ENCODE data around the gene NTSR1.
A peak's percentile ranks its signal among the peaks of the same experiment; 100 is the strongest.

NTSR1 gene

DNA sequence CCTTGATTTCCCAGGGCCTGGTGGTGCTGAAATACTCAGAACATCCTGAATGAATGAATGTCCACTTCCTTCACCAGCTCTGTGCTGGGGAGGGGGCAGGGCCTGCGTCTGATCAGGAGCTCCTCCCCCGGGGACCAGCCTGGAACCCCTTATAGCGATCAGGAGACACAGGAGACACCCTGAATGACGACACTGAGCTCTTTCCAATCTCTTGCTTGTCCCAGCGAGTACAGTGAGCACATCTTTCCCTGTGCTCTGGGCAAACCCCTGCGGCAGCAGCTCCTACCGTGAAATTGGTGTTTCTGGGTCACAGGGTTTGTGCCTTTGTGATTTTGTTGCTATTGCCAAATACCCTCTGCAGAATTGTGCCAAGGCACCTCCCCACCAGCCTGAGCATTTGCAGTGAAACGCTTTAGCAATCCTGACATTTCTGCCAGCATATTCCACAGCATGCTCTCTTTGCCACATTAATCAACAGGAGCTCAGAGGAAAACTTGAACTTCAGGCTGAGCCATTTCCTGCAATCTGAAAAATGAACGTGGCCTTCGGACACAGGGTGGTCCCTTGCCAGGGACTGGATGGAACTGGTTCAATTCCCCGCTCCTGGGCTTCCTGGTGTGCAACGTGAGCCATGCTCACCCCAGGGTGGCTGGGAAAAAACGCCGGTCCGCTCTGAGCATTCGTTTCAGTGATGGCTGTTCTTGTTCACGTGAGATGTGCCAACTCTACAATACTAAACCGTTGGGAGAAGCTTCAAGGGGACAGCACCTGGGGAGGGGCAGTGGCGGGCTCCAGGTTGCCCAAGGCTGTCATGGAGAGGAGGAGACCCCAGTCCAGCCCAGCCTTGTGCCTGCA lies 64.6 kb downstream of the NTSR1 start:
- H3K9me3 ChIP-seq (ENCODE audit: severe bottlenecking) = no peaks in the 10 kb centered on the region
- H3K27me3 ChIP-seq (ENCODE audit: insufficient read depth, low read depth, severe bottlenecking) = no peaks in the 10 kb centered on the region
- no peaks in the 10 kb centered on the region for H3K36me3 ChIP-seq
- TF ChIP-seq, protein P1, sequence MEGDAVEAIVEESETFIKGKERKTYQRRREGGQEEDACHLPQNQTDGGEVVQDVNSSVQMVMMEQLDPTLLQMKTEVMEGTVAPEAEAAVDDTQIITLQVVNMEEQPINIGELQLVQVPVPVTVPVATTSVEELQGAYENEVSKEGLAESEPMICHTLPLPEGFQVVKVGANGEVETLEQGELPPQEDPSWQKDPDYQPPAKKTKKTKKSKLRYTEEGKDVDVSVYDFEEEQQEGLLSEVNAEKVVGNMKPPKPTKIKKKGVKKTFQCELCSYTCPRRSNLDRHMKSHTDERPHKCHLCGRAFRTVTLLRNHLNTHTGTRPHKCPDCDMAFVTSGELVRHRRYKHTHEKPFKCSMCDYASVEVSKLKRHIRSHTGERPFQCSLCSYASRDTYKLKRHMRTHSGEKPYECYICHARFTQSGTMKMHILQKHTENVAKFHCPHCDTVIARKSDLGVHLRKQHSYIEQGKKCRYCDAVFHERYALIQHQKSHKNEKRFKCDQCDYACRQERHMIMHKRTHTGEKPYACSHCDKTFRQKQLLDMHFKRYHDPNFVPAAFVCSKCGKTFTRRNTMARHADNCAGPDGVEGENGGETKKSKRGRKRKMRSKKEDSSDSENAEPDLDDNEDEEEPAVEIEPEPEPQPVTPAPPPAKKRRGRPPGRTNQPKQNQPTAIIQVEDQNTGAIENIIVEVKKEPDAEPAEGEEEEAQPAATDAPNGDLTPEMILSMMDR (IDR thresholded peaks at IDR 0.05; ENCODE audit: low read depth, low read length) = no peak
- H3K4me3 ChIP-seq (ENCODE audit: low read depth, low read length) = no peak overlapping the region
- peak; percentile 40 for DNase-seq
- H3K27ac ChIP-seq = peak overlapping the region; percentile 93

DNA sequence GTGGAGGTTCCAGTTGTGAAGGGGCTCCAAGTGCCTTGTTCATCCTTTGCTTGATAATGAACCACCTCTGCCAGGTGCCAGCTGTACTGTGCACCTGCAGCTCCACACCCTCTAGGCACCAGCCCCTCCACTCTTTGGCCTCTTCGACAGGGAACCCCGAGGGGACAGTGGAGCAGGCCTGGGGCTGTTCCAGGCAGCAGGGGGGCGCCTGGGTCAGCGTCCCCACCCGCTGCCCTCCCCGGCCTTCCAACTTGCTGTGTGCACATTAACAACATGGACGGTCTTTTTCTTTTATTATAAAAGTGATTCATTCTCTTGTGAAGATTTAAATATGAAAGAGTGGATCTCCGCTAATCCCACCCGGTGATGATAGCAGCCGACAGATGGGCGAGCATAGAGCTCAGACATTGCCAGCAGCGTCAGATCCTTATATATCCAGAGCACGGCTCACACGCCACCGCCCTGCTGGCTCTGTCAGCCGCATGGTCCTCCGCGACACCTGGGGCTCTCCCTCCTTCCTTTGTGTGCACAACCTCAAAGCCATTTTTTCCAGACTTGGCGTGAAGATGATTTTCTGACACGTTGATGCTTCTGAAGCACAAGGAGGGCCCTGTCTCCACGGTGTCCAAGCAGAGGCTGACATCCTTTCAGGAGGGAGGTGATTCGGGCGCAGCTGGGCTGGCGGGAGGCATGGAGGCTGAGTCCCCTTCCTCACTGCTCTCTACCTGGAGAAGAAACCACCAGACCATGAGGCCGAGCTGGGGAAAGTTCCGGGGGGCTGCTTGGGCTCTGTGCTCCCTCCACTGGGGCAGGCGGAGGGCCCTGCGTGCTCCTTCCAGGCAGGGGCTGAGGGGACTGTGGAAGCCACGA lies 65.4 kb downstream of the NTSR1 start:
- H3K27me3 ChIP-seq (ENCODE audit: insufficient read depth, low read depth, severe bottlenecking) = no peaks in the 10 kb centered on the region
- peak overlapping the region; percentile 28 for H3K4me3 ChIP-seq (ENCODE audit: low read depth, low read length)
- peak; percentile 82 for DNase-seq
- TF ChIP-seq, protein P1 (IDR thresholded peaks at IDR 0.05; ENCODE audit: low read depth, low read length) = no peak
- peak overlapping the region; percentile 93 for H3K27ac ChIP-seq
- H3K36me3 ChIP-seq = no peaks in the 10 kb centered on the region
- no peaks in the 10 kb centered on the region for H3K9me3 ChIP-seq (ENCODE audit: severe bottlenecking)

DNA sequence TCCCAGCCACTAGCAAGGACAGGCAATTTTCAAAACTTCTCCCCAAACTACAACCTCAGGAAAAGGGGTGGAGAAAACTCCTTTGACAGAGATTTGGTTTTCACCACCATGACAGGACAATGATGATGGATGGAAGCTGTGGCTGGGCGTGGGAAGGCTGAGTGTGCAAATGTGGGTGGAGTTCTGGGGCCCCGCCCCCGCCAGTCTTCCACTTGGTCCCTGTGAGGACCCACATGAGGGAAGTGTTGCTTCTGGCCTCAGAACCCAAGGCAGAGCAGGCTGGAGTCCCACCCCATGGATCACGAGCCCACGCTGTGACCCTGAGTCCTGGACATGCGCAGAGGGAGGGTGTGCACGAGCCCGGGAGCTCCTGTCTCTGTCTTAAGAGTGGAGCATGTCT lies 66.1 kb downstream of the NTSR1 start:
- TF ChIP-seq, protein P1 (IDR thresholded peaks at IDR 0.05; ENCODE audit: low read depth, low read length) = no peak
- H3K36me3 ChIP-seq = no peaks in the 10 kb centered on the region
- H3K27me3 ChIP-seq (ENCODE audit: insufficient read depth, low read depth, severe bottlenecking) = no peaks in the 10 kb centered on the region
- H3K4me3 ChIP-seq (ENCODE audit: low read depth, low read length) = peak overlapping the region; percentile 28; the same call in 1 of the 2 replicates
- DNase-seq = peak; percentile 61
- no peaks in the 10 kb centered on the region for H3K9me3 ChIP-seq (ENCODE audit: severe bottlenecking)
- H3K27ac ChIP-seq = peak overlapping the region; percentile 93

DNA sequence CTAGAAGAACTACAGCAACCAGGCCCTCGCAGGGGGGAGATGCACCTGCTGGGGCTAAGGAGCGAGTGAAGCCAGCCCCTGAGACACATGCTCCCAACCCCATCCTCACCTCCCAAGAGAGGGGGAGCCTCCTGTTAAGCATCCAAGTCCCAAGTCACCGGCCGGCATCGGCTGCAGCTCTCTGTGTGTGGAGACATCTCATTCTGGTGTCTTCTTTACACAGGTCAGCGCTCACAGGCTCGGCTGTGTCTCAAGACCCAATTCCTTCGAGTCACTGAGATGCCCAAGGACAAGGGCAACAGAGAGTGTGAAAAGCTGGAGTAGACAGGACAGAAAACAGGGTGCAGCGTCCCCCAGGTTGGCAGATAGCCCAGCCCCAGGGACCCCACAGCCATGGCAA lies 66.6 kb downstream of the NTSR1 start:
- H3K36me3 ChIP-seq = no peaks in the 10 kb centered on the region
- H3K9me3 ChIP-seq (ENCODE audit: severe bottlenecking) = no peaks in the 10 kb centered on the region
- DNase-seq = no peak
- H3K27ac ChIP-seq = peak overlapping the region; percentile 93
- H3K27me3 ChIP-seq (ENCODE audit: insufficient read depth, low read depth, severe bottlenecking) = no peaks in the 10 kb centered on the region
- TF ChIP-seq, protein P1 (IDR thresholded peaks at IDR 0.05; ENCODE audit: low read depth, low read length) = no peak
- no peak overlapping the region for H3K4me3 ChIP-seq (ENCODE audit: low read depth, low read length)

DNA sequence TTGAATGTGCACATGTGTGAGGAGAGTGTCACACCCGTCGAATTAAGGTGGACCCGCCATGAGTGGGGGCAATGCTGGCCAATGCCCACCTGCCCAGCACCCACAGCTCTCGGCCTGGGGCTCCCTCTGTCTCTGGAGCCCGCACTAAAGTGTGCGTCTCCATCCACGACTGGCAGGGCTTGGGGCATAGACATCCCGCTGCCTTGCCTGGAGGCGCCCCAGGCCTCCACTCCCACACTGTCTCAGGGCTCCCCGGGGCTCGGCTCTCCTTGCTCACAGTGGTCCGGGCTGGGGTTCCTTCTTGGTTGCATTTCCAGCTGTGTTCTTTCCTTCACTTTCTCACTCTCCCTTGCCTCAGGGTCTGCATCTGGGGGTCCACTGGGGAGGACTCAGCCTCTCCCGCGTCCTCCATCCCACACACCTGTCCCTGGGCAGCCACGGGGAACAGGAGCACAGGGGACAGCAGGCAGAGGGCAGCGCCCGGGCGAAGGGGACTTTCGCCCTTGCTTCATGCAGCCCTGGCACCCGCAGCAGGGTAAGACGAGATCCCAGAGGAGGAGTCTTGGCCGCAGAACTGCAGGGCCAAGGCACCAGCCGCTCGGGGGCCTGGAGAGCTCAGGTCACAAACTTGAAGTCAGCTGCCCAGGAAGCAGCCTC lies 67.5 kb downstream of the NTSR1 start:
- H3K27ac ChIP-seq = peak overlapping the region; percentile 93
- no peaks in the 10 kb centered on the region for H3K36me3 ChIP-seq
- TF ChIP-seq, protein P1 (IDR thresholded peaks at IDR 0.05; ENCODE audit: low read depth, low read length) = no peak
- H3K27me3 ChIP-seq (ENCODE audit: insufficient read depth, low read depth, severe bottlenecking) = no peaks in the 10 kb centered on the region
- no peak for DNase-seq
- H3K9me3 ChIP-seq (ENCODE audit: severe bottlenecking) = no peaks in the 10 kb centered on the region
- no peak overlapping the region for H3K4me3 ChIP-seq (ENCODE audit: low read depth, low read length)
